HG03565 (cell line): ENCODE data around the gene SUCLG2.
A peak's percentile ranks its signal among the peaks of the same experiment; 100 is the strongest.

Source experiments
- ATAC-seq: cut with Tn5 transposase; IDR thresholded peaks from one replicate; pipeline ENCODE4 v1.9.1; 2021; ENCODE audit warnings: mild to moderate bottlenecking, moderate library complexity; ENCODE audit not compliant: unreplicated experiment

The SUCLG2 gene, protein sequence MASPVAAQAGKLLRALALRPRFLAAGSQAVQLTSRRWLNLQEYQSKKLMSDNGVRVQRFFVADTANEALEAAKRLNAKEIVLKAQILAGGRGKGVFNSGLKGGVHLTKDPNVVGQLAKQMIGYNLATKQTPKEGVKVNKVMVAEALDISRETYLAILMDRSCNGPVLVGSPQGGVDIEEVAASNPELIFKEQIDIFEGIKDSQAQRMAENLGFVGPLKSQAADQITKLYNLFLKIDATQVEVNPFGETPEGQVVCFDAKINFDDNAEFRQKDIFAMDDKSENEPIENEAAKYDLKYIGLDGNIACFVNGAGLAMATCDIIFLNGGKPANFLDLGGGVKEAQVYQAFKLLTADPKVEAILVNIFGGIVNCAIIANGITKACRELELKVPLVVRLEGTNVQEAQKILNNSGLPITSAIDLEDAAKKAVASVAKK

DNA sequence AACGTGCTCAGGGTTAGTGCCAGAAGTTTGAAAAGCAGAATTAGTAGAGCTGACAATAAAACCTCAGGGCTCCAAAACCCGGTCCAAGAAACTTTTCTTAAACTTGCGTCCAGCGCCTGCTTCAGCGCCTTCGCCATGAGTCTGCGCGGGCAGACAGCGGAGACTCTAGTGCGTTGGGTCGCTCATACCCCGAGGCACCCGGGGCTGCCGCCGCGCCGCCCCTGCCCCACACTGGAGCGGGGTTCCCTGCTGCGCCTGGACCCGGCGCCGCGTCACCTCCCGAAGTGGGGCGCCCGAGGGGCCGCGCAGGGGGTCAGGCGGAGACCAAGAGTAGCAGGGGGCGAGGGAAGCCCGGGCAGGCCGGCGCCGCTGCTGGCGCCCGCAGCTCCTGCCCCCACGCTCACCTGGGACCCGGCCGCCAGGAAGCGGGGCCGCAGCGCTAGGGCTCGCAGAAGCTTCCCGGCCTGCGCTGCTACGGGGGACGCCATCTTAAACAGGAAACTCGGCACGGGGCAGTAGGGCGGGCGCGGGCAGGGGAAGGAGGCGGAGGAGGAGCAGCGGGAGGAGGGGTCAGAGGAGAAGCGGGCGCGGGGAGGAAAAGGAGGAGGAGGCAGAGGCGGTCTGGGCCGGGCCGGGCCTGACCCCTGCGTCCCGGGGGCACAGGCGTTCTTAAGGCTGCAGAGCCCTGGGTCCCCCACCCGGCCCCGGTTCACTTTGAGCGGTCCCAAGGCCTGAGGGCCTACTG is at the start of gene SUCLG2:
SUCLG2 (minus strand) TSS at position 514 of the 745 bp plus-strand sequence; CDS start at position 488, 26 bp downstream.
- ATAC-seq, result peak; percentile 38

DNA sequence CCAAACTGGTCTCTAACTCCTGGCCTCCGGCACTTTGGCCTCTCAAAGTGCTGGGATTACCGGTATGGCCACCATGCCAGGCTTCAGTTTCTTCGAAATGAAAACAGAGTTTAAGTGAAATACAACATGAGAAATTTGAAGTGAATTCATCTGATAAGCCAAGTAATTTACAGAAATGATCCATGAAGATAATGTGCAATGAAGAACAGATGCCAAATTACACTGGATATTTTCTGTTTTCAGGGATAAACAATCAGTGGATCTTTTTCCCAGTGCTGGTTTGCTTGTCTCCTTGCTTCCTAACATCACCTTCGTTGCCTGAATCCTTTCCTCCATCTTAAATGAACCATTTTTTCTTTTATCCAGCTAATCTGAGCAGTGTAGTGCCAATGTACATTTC is 46.2 kb upstream of the SUCLG2 start:
- ATAC-seq, result no peak

DNA sequence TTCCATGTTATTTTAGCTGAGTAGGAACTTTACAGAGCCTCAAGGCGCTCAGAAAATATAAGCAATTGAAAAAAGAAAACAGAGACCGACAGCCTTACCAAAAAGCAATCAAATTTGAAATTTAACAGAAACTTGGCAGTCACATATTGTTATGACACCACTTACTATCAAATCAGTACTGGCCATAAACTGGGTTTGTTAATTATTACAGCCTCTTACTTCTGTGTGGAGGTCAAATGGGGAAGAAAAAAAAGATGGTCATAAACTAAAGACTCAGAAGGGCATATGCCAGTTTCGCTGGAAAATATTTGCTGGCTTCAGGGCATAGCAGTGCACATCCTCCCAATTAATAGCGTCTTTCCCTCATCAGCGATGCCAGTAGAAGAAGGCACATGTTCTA is 45.5 kb upstream of the SUCLG2 start:
- ATAC-seq, result no peak

DNA sequence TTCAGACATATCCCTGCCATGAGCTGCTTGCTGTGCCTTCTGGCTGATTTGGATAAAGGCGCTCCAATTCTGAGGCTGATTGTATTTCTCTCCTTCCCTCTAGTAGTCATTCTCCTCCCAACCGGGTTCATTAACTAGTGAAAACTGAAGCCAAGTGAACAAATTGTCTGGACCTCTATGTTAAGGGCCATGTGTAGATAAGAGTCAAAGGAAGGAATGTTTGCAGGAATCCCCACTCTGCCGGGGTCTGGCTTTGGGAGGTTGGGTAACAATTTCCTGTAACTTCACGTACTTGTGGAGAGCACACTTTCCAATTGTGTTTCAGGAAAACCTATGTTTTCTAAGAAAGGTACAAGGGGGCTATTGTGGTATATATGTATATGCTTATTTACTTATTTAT is 38.2 kb upstream of the SUCLG2 start:
- no peak for ATAC-seq

DNA sequence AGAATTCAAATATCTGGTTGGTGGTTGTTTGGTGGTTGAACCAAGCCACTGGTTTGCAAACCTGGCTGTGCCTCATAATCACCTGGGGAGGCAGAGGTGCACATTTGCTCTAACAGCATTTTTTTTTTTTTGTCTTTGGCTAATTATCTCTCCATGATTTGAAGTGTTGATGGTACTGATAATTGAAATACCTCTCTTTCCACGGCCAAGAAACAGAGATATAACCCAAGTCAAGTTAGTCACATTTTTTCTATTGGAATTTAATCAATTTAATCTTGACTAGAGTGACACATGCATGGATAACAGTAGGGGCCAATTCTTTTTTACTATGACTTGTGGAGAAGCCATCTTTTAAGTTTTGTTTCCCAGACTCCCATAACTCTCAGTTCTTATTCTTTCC is 37.5 kb upstream of the SUCLG2 start:
- no peak for ATAC-seq

DNA sequence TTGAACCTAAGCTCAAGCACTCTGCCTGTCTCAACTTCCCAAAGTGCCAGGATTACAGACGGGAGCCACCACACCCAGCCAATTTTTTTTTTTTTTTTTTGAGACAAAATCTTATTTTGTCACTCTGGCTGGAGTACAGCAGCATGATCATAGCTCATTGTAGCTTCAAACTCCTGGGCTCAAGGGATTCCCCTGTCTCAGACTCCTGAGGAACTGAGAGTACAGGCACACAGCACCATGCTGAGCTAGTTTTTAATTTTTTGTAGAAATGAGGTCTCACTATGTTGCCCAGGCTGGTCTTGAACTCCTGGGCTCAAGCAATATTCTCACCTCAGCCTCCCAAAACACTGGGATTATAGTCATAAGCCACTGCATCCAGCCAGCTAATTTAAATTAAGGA is 36.8 kb upstream of the SUCLG2 start:
- ATAC-seq, result peak; percentile 50

DNA sequence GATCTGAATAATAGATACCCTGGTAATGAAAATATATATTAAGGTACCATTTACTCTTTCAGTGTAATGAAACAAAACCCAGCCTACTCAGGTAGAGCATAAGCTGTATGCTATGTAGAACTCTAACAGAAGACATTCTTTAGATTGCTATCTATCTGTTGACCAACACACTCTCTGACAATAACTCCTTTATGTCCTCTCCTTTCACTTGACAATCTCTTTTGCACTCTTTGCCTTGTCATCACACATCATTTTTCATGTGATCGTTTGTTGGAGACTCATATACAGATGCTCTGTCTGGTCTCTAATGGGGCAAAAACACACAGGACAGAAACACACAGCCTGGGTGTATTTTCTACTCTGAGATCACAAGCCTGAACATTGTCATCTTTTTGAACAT is 35.4 kb upstream of the SUCLG2 start:
- ATAC-seq, result no peak

DNA sequence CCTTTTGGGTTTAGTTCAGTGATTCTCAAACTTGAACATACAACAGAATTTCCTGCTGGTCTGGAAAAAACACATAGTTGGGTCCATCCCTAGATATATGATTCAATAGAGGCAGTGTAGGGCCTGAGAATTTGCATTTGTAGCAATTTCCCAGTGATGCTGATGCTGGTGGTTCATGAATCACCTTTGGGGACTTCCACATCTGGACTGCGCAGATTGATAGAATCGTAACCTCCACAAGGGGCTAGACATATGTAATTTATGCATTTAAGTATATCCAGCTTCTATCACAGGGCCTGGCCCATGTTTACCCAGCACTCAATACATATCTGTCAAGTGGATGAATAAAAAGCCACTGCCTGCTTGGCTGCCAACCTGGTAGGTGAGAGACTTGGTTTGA is 33.8 kb upstream of the SUCLG2 start:
- no peak for ATAC-seq

DNA sequence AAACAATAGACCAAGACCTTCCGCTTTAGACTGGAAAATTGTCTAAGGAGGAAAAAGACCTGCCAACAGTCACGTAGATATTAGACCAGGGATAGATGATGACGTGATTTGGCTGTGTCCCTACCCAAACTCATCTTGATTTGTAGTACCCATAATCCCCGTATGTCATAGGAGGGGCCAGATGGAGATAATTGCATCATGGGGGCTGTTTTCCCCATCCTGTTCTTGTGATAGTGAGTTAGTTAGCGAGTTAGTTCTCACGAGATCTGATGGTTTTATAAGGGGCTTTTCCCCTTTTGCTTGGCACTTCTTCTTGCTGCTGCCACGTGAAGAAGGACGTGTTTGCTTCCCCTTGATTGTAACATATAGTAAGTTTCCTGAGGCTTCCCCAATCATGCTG is 31.7 kb upstream of the SUCLG2 start:
- no peak for ATAC-seq

DNA sequence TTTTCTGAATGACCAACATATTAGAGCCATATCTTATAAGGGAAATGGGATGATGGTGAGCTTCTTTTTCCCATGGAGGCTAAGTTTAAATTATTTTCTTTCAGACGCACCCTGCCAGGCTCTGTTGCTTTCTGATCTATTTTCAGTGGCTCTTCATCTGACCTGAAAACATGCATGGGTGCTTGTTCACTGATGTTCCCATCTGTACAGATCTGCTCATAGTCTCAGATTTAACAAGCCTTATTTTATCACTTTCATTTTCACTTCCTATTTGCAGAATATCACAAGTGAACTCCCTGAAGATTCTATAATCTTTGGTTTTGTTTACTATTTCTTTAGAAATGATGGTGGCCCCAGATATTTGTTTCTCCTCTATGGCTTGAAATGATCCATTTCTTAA is 31.1 kb upstream of the SUCLG2 start:
- ATAC-seq, result peak; percentile 100

DNA sequence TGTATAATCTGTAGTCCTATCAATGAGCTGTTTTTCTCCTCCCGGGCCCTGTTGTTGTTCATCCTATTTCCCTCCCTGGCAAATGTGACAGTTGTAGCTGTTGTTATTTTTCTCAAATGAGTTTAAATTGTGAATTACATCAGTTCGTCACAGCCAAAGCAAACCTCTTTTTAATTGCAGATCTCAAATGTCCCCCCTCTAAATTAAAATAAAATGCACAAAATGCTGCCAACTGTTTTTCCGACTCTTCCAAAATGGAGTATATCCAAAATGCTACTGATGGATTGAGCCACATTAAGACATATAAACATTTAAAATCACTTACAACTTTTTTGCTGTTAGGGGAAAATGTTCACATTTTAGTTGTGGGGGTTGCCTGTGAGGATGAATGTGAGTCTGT is 29.8 kb upstream of the SUCLG2 start:
- no peak for ATAC-seq

DNA sequence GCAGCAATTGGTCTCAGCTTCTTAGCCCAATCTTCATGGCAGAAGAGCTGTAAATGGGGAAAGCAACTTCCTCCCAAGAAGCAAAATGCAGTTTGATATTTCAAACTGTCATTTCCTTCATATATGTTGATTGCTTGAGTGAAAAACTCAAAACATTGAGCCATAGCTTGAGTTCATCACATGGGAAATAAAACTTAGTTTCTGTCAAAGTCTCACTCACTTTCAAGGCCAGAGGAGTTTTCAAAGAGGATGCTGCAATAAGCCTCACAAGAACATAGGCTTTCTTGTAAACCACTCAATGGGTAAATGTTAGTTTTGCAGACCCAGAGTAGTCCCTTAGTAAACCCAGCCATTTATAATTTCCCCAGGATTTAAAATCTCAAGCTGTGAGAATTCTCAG is 29.1 kb upstream of the SUCLG2 start:
- ATAC-seq, result no peak

DNA sequence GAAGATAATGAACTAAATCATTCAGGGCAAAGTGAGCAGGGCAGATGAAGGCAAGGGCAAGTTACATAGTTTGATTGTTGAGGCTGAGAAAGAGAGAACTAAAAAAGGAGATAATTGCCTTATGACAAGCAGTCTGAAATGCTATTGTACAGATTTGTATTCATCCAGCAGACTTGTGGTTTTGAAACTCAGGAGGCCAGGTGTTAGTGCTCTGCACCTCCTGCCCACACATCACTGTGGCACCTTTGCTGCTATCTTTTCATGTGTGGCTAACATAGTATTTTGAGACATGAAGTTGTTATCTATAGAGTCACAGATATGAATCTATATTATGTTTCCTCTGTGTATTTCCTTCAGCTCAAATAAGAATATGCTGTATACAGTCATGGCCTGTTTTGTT is 24.3 kb upstream of the SUCLG2 start:
- ATAC-seq, result peak; percentile 86

DNA sequence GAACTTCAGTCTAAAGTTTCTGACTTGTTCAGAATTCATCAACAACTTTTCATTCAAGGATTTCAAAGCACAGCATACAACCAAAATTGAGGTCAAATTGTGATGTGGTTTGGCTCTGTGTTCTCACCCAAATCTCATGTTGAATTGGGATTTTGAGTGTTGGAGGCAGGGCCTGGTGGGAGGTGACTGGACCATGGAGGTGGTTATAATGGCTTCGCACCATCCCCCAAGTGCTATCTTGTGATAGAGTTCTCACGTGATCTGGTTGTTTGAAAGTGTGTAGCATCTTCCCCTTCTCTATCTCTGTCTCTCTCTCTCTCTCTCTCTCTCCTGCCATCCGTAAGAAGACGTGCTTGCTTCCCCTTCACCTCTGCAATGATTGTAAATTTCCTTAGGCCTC is 19.6 kb upstream of the SUCLG2 start:
- ATAC-seq, result no peak

DNA sequence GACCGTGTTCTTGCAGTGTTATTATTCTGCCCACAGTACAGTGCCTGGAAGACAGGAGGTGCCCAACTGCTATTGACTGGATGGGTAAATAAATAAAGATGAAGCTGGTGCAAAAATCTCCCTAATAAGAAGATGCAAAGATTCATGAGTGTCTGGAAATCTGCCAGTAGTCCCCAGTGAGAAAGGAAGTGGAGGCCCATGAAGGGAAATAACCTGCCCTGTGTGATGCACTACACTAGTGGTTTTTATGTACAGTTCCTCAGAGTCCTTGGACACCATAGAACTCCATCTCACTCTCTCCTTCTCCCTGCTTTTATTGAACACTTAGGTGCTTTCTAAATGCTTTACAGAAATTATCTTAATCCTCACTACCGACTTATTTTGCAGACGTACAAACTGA is 8.3 kb upstream of the SUCLG2 start:
- ATAC-seq, result peak; percentile 53

DNA sequence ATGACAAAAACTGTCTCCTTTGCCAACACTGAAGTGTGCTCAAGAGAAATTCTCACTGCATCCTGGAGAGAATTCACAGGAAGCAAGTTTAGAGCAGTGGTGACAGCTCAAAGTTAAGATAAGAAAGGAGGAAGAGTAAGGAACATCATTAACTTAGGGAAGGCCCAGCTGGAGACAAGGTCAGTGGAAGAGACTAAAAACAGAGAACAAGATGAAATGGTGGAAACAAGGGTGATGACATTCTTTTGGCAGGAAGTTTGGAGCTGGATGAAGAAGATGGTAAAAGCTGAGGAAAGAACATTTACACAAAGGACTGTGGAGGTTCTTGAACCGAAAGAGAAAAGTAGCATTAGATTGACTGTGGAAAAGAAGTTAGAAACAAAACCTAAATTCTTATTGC is 6.7 kb upstream of the SUCLG2 start:
- ATAC-seq, result no peak

DNA sequence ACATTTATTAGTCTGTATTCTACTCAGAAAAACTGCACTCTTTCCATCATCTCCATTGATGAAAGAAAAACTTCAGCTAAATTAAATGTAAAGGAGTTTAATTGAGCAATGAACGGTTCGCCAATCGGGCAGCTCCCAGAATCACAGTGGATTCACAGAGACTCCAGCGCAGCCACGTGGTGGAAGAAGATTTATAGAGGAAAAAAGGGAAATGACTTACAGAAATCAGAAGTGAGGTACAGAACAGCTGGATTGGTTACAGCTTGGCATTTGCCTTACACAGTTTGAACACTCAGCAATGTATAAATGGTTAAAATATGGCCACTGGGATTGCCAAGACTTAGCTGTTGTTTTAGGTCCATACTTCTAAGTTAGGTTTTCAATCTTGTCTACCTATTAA is 2.8 kb upstream of the SUCLG2 start:
- ATAC-seq, result no peak

DNA sequence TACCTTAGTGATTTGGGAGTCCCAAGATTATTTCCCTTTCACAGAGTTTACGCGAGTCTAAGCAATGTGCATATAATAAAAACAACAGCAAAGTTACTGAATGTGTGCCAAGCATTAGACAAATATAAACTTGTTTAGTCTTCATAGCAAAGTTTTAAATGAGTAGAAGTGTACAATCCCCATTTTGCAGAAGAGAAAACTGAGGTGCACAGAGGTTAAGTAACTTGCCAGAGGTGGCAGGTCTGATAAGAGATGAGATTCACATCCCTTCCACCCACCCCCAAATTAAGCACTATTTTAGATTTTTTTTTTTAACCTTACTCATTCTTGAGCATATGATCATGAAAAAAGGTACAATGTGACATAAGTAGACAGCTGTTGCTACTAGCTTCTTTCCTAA is 2.2 kb upstream of the SUCLG2 start:
- ATAC-seq, result no peak

DNA sequence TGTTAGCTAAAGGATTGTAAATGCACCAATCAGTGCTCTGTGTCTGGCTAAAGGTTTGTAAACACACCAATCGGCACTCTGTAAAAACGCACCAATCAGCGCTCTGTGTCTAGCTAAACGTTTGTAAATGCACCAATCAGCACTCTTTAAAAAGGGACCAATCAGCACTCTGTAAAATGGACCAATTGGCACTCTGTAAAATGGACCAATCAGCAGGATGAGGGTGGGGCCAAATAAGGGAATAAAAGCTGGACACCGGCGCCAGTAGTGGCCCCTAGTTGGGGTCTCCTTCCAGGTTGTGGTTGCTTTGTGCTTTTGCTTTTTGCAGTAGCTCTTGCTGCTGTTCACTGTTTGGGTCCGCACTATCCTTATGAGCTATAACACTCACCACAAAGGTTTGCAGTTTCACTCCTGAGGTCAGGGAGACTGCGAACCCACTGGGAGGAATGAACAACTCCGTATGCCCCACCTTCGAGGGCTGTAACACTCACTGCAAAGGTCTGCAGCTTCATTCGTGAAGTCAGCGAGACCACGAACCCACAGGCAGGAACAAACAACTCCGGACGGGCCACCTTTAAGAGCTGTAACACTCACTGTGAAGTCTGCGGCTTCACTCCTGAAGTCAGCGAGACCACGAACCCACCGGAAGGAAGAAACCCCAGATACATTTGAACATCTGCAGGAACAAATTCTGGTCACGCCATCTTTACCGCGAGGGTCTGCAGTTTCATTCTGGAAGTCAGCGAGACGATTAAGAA is 1.1 kb upstream of the SUCLG2 start:
- ATAC-seq, result peak; percentile 58

DNA sequence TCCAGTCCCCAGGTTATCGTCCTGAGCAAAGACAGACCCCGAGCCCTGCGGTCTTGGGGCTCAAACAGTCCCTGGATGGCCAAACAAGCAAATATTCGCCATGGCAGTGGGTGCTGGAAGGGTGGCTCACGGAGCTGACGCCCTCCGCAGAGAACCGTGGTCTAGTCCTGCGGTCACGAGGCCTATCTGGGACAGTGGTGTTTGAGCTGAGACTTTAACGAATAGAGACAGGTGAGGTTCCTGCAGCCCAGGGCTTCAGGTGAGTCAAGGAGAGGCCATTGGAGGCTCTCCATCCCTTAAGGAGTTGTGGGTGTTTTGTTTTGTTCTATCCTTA is 399 bp upstream of the SUCLG2 start:
- ATAC-seq, result no peak

DNA sequence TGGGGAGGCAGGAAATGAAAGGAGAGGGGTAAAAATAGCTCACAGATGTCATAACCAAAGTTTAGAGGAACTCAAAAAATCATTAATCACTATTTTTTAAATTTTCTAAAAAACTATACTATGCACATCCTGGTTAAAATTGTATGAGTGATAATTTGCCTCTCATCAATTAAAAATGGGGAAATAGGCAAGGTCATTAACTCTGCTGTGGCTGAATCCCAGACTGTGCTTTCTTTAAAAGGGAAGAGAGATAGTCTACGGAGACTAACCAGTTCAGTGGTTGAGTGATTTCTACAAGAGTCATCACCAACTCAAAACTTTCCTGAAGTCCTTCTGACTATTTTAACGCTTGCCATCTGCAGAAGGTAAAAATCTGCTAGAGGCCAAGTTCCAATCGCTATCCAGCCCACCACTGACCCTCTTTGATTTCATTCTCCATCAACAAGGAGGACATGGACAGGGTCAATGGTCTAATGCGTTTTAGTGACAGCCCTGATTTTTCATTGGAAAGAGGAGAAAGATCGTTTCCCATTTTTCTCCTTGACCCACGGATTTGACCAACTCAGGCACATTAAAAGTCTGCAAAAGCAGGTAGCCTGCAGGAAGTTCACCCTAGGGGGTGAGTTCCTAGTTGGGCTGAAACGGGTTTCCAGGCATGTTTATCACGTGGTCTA is 850 bp downstream of the SUCLG2 start:
- peak; percentile 13 for ATAC-seq
